NCI-H82 treated with DMSO at 0.1 percent for 48 hours (cell line): ENCODE data around the gene FNDC1.
"Not testable (repeated sequence)": the region's sequence is repeated elsewhere in the genome, so short reads cannot be mapped to it uniquely, and the experiment has no call there.

Source experiments
- DNase-seq: peaks from one replicate; lab custom pipeline; 2025; ENCODE audit not compliant: unreplicated experiment; lab: John Stamatoyannopoulos, UW

FNDC1 gene

GRCh38 chr6:159169193-159169555 lies at the start of gene FNDC1:
Gene FNDC1, plus strand, starts transcription at chr6:159169400. Its CDS starts 197 bp downstream, at chr6:159169597.
- DNase-seq = no peak

- no peak for DNase-seq
Observed at GRCh38 chr6:159119791-159120190, 49.4 kb upstream of the FNDC1 start.

GRCh38 chr6:159121486-159121885 lies 47.7 kb upstream of the FNDC1 start:
- no peak for DNase-seq

- no peak for DNase-seq
Observed at GRCh38 chr6:159122453-159122852, 46.7 kb upstream of the FNDC1 start.

GRCh38 chr6:159123831-159124230 lies 45.4 kb upstream of the FNDC1 start:
- DNase-seq = not testable (repeated sequence)

- DNase-seq = no peak
Observed at GRCh38 chr6:159125014-159125609, 44.1 kb upstream of the FNDC1 start.

- no peak for DNase-seq
Observed at GRCh38 chr6:159125951-159126352, 43.2 kb upstream of the FNDC1 start.

- no peak for DNase-seq
Observed at GRCh38 chr6:159126590-159126989, 42.6 kb upstream of the FNDC1 start.

GRCh38 chr6:159127701-159128100 lies 41.5 kb upstream of the FNDC1 start:
- DNase-seq = no peak

- no peak for DNase-seq
Observed at GRCh38 chr6:159128978-159129377, 40.2 kb upstream of the FNDC1 start.

GRCh38 chr6:159130846-159131245 lies 38.4 kb upstream of the FNDC1 start:
- DNase-seq = no peak

- DNase-seq = no peak
Observed at GRCh38 chr6:159131709-159132108, 37.5 kb upstream of the FNDC1 start.

- DNase-seq = no peak
Observed at GRCh38 chr6:159132664-159133063, 36.5 kb upstream of the FNDC1 start.

- peak; percentile 44 for DNase-seq
Observed at GRCh38 chr6:159134701-159135364, 34.4 kb upstream of the FNDC1 start.

- DNase-seq = no peak
Observed at GRCh38 chr6:159137676-159138075, 31.5 kb upstream of the FNDC1 start.

GRCh38 chr6:159142531-159142930 lies 26.7 kb upstream of the FNDC1 start:
- DNase-seq = no peak

GRCh38 chr6:159148641-159149040 lies 20.6 kb upstream of the FNDC1 start:
- DNase-seq = no peak

GRCh38 chr6:159149641-159150040 lies 19.6 kb upstream of the FNDC1 start:
- no peak for DNase-seq

- DNase-seq = peak; percentile 4
Observed at GRCh38 chr6:159151266-159151855, 17.8 kb upstream of the FNDC1 start.

GRCh38 chr6:159152041-159152440 lies 17.2 kb upstream of the FNDC1 start:
- DNase-seq = no peak

- DNase-seq = no peak
Observed at GRCh38 chr6:159152782-159153181, 16.4 kb upstream of the FNDC1 start.

- DNase-seq = no peak
Observed at GRCh38 chr6:159155679-159156078, 13.5 kb upstream of the FNDC1 start.

- no peak for DNase-seq
Observed at GRCh38 chr6:159156089-159156488, 13.1 kb upstream of the FNDC1 start.
